ENCODE measurements around the gene ANTXRL. TPM values are rescaled to one million over a fixed set of nuclear protein-coding genes. Genes with fewer than 3 reads are reported as not detected.

Gene ANTXRL
- total RNA-seq, 2 experiments from 2014 or later, result 0.95 TPM; not detected in 1

- TF ChIP-seq CTCF (conservative IDR thresholded peaks at IDR 0.05; ENCODE audit: low read length), result no peak
- intact Hi-C loops (cut with micrococcal nuclease; ENCODE audit: unreplicated experiment), result no loop called here
These were observed 35.0 kb downstream of the ANTXRL start for GRCh38 chr10:46321770-46322169.

GRCh38 chr10:46323176-46323575 lies 36.4 kb downstream of the ANTXRL start:
- intact Hi-C loops (cut with micrococcal nuclease; ENCODE audit: unreplicated experiment), result no loop called here
- Histone ChIP-seq H2AFZ (ENCODE audit: low read length) (no peak overlapping the region), H3K4me3 (ENCODE audit: low read depth, low read length, poor library complexity, severe bottlenecking) (no peak overlapping the region), H3K4me1 (ENCODE audit: insufficient read depth, low read length, poor library complexity, severe bottlenecking) (no peaks in the 10 kb centered on the region), H4K20me1 (ENCODE audit: insufficient read depth, low read length) (no peaks in the 10 kb centered on the region), H3K9me2 (ENCODE audit: insufficient read depth, low read length) (no peaks in the 10 kb centered on the region), H3K36me3 (ENCODE audit: insufficient read depth, low read length) (no peaks in the 10 kb centered on the region), H3K4me2 (ENCODE audit: low read length) (no peak overlapping the region), H3K79me2 (ENCODE audit: insufficient read depth, low read depth, low read length) (no peaks in the 10 kb centered on the region), H3K27ac (ENCODE audit: low read depth, low read length, poor library complexity, severe bottlenecking) (no peak overlapping the region), H3K9me3 (ENCODE audit: low read length) (no peaks in the 10 kb centered on the region)
- no peak for DNase-seq (ENCODE audit: low spot score)
- ChIA-PET POLR2A (no interaction called here), CTCF (ENCODE audit: unreplicated experiment) (no interaction called here)
- TF ChIP-seq EZH2phosphoT487 (IDR thresholded peaks at IDR 0.05; ENCODE audit: borderline replicate concordance, low read depth, low read length), result no peak
- TF ChIP-seq CTCF (conservative IDR thresholded peaks at IDR 0.05; ENCODE audit: low read length), result no peak
- BruUV-seq (replicated peaks), result no TSS peak

More at GRCh38 chr10:46321770-46322169, 35.0 kb downstream of the ANTXRL start:
- H3K27ac ChIP-seq (ENCODE audit: low read depth, low read length, poor library complexity, severe bottlenecking), result no peak overlapping the region
- H3K79me2 ChIP-seq (ENCODE audit: insufficient read depth, low read depth, low read length), result no peaks in the 10 kb centered on the region
- H4K20me1 ChIP-seq (ENCODE audit: insufficient read depth, low read length), result no peaks in the 10 kb centered on the region
- POLR2A ChIA-PET, result no interaction called here
- no peaks in the 10 kb centered on the region for H3K4me1 ChIP-seq (ENCODE audit: insufficient read depth, low read length, poor library complexity, severe bottlenecking)
- CTCF ChIA-PET (ENCODE audit: unreplicated experiment), result no interaction called here
- no peak overlapping the region for H3K4me3 ChIP-seq (ENCODE audit: low read depth, low read length, poor library complexity, severe bottlenecking)
- no peak overlapping the region for H3K4me2 ChIP-seq (ENCODE audit: low read length)
- no peak for DNase-seq (ENCODE audit: low spot score)
- no peaks in the 10 kb centered on the region for H3K9me2 ChIP-seq (ENCODE audit: insufficient read depth, low read length)
- BruUV-seq (replicated peaks), result no TSS peak
- no peak overlapping the region for H2AFZ ChIP-seq (ENCODE audit: low read length)
- no peaks in the 10 kb centered on the region for H3K9me3 ChIP-seq (ENCODE audit: low read length)
- no peaks in the 10 kb centered on the region for H3K36me3 ChIP-seq (ENCODE audit: insufficient read depth, low read length)

GRCh38 chr10:46325021-46325420 lies 38.2 kb downstream of the ANTXRL start:
- Histone ChIP-seq H3K4me1 (ENCODE audit: insufficient read depth, low read length, poor library complexity, severe bottlenecking) (no peaks in the 10 kb centered on the region), H4K20me1 (ENCODE audit: insufficient read depth, low read length) (no peaks in the 10 kb centered on the region), H3K9me2 (ENCODE audit: insufficient read depth, low read length) (no peaks in the 10 kb centered on the region), H3K4me2 (ENCODE audit: low read length) (no peak overlapping the region), H3K79me2 (ENCODE audit: insufficient read depth, low read depth, low read length) (no peaks in the 10 kb centered on the region), H3K4me3 (ENCODE audit: low read depth, low read length, poor library complexity, severe bottlenecking) (no peak overlapping the region), H2AFZ (ENCODE audit: low read length) (no peak overlapping the region), H3K27ac (ENCODE audit: low read depth, low read length, poor library complexity, severe bottlenecking) (no peak overlapping the region), H3K36me3 (ENCODE audit: insufficient read depth, low read length) (no peaks in the 10 kb centered on the region), H3K9me3 (ENCODE audit: low read length) (no peaks in the 10 kb centered on the region)
- DNase-seq (ENCODE audit: low spot score), result peak; percentile 36
- CTCF ChIA-PET (ENCODE audit: unreplicated experiment), result no interaction called here
- intact Hi-C loops (cut with micrococcal nuclease; ENCODE audit: unreplicated experiment), result no loop called here
- POLR2A ChIA-PET, result no interaction called here
- no TSS peak for BruUV-seq (replicated peaks)
- TF ChIP-seq CTCF (conservative IDR thresholded peaks at IDR 0.05; ENCODE audit: low read length) (peak; percentile 77), EZH2phosphoT487 (IDR thresholded peaks at IDR 0.05; ENCODE audit: borderline replicate concordance, low read depth, low read length) (no peak)
